Neural cell (in vitro differentiated cells): ENCODE data around the gene PDLIM1. TPM values are rescaled to one million over a fixed set of nuclear protein-coding genes. Genes with fewer than 3 reads are reported as not detected.

ENCODE experiments used
- H2AFZ ChIP-seq: fragments of 200-600, 300-800 bp; sonication (generic), shearing (Covaris generic); 2 replicates; pipeline ENCODE4 v1.6.0; 2014; ENCODE audit warnings: low read depth, mild to moderate bottlenecking, antibody characterized with exemption, low read length, moderate library complexity
- H3F3A ChIP-seq: fragments of 200-600 bp; shearing (Covaris generic); 2 replicates; pipeline ENCODE4 v1.6.1; 2016; ENCODE audit warnings: mild to moderate bottlenecking, moderate library complexity, mixed read lengths, antibody characterized with exemption, low read length; ENCODE audit not compliant: insufficient read depth, poor library complexity, severe bottlenecking
- H3K27ac ChIP-seq: fragments of 200-600, 300-800 bp; sonication (generic), shearing (Covaris generic); 2 replicates; pipeline ENCODE4 v1.5.1; 2014; ENCODE audit warnings: mild to moderate bottlenecking, low read length, moderate library complexity
- H3K27me3 ChIP-seq: fragments of 300-800, 200-600 bp; sonication (generic), shearing (Covaris generic); 2 replicates; pipeline ENCODE4 v1.6.0; 2014; ENCODE audit warnings: mild to moderate bottlenecking, low read depth, low read length, moderate library complexity; ENCODE audit not compliant: insufficient read depth
- H3K36me3 ChIP-seq: fragments of 300-800, 200-600 bp; sonication (generic), shearing (Covaris generic); 2 replicates; pipeline ENCODE4 v1.5.1; 2014; ENCODE audit warnings: mild to moderate bottlenecking, antibody characterized with exemption, low read length, moderate library complexity; ENCODE audit not compliant: insufficient read depth
- H3K4me2 ChIP-seq: fragments of 300-800, 200-600 bp; sonication (generic), shearing (Covaris generic); 2 replicates; pipeline ENCODE4 v1.6.0; 2014; ENCODE audit warnings: mild to moderate bottlenecking, low read length
- H3K4me3 ChIP-seq: fragments of 300-800, 200-600 bp; sonication (generic), shearing (Covaris generic); 2 replicates; pipeline ENCODE4 v1.5.1; 2014; ENCODE audit warnings: mild to moderate bottlenecking, low read length, moderate library complexity
- H3K79me2 ChIP-seq: fragments of 200-600 bp; shearing (Covaris generic); replicated peaks from 2 replicates; pipeline ENCODE4 v1.6.0; 2014; ENCODE audit warnings: mild to moderate bottlenecking, low read length, moderate library complexity; ENCODE audit not compliant: insufficient read depth
- H3K9ac ChIP-seq: fragments of 300-800, 200-600 bp; sonication (generic), shearing (Covaris generic); 2 replicates; pipeline ENCODE4 v1.6.1; 2016; ENCODE audit warnings: mild to moderate bottlenecking, low read length, mixed read lengths
- H3K9me2 ChIP-seq: fragments of 200-600 bp; shearing (Covaris generic); 2 replicates; pipeline ENCODE4 v1.6.1; 2016; ENCODE audit warnings: mild to moderate bottlenecking, low read length, mixed read lengths; ENCODE audit not compliant: insufficient read depth
- H3K9me3 ChIP-seq: fragments of 200-600, 300-800 bp; sonication (generic), shearing (Covaris generic); 2 replicates; pipeline ENCODE4 v1.6.1; 2016; ENCODE audit warnings: mild to moderate bottlenecking, mixed run types, low read length, moderate library complexity, mixed read lengths
- H4K20me1 ChIP-seq: fragments of 200-600 bp; shearing (Covaris generic); 2 replicates; pipeline ENCODE4 v1.6.1; 2016; ENCODE audit warnings: mild to moderate bottlenecking, mixed run types; ENCODE audit not compliant: insufficient read depth
- CTCF ChIP-seq: fragments of 450-650 bp; IDR thresholded peaks from 2 replicates; pipeline ENCODE4 v1.5.1; 2014; ENCODE audit warnings: antibody characterized with exemption, mild to moderate bottlenecking, moderate library complexity; ENCODE audit not compliant: poor library complexity, severe bottlenecking
- EP300 ChIP-seq: fragments of 450-650 bp; conservative IDR thresholded peaks from 2 replicates; pipeline ENCODE4 v1.6.1; 2014; ENCODE audit warnings: antibody characterized with exemption, mild to moderate bottlenecking, moderate library complexity; ENCODE audit not compliant: poor library complexity, severe bottlenecking
- EZH2 ChIP-seq: fragments of 200-600, 300-800 bp; shearing (Covaris generic), sonication (generic); IDR thresholded peaks from 2 replicates; pipeline ENCODE4 v1.6.1; 2014; ENCODE audit warnings: antibody characterized with exemption, low read length, borderline replicate concordance, mild to moderate bottlenecking; ENCODE audit not compliant: insufficient read depth, poor library complexity, severe bottlenecking
- MXI1 ChIP-seq: fragments of 450-650 bp; conservative IDR thresholded peaks from 2 replicates; pipeline ENCODE4 v1.6.1; 2014; ENCODE audit warnings: antibody characterized with exemption, mild to moderate bottlenecking; ENCODE audit not compliant: poor library complexity, severe bottlenecking
- POLR2AphosphoS5 ChIP-seq: IDR thresholded peaks from 2 replicates; pipeline ENCODE4 v1.6.1; 2012
- RAD21 ChIP-seq: fragments of 450-650 bp; conservative IDR thresholded peaks from 2 replicates; pipeline ENCODE4 v1.6.1; 2014; ENCODE audit warnings: antibody characterized with exemption, mild to moderate bottlenecking, moderate library complexity
- REST ChIP-seq: IDR thresholded peaks from 2 replicates; pipeline ENCODE4 v1.6.1; 2012; ENCODE audit warnings: borderline replicate concordance
- SMC3 ChIP-seq: fragments of 450-650 bp; conservative IDR thresholded peaks from 2 replicates; pipeline ENCODE4 v1.6.1; 2014; ENCODE audit warnings: antibody characterized with exemption, mild to moderate bottlenecking, moderate library complexity; ENCODE audit not compliant: poor library complexity
- TAF1 ChIP-seq: IDR thresholded peaks from 2 replicates; pipeline ENCODE4 v1.6.1; 2012; ENCODE audit warnings: low read depth
- polyA plus RNA-seq: library from polyadenylated mRNA; depleted of rRNA; stranded (reverse); fragments of >200 nt; gene quantifications from 2 replicates; pipeline ENCODE4 v1.2.3, GENCODE V29; 2014

The PDLIM1 gene
- polyA plus RNA-seq, 1 donor from 2014 or later = 1.0 TPM

- Histone ChIP-seq H3K79me2 (no peaks in the 10 kb centered on the region), H3K4me2 (no peak overlapping the region), H4K20me1 (no peaks in the 10 kb centered on the region)
These were observed 11.6 kb downstream of the PDLIM1 start for GRCh38 chr10:95279042-95279820.

More at GRCh38 chr10:95279042-95279820, 11.6 kb downstream of the PDLIM1 start:
- H3K27me3 ChIP-seq = no peaks in the 10 kb centered on the region
- no peaks in the 10 kb centered on the region for H3K9me3 ChIP-seq
- TF ChIP-seq MXI1 (no peak), POLR2AphosphoS5 (no peak), RAD21 (no peak), EZH2 (no peak), TAF1 (no peak), EP300 (no peak), CTCF (no peak), SMC3 (no peak), REST (no peak)
- H2AFZ ChIP-seq = no peak overlapping the region
- no peak overlapping the region for H3K9ac ChIP-seq
- H3K9me2 ChIP-seq = no peaks in the 10 kb centered on the region
- H3K4me3 ChIP-seq = no peak overlapping the region
- no peaks in the 10 kb centered on the region for H3F3A ChIP-seq
- no peak overlapping the region for H3K27ac ChIP-seq
- H3K36me3 ChIP-seq = no peaks in the 10 kb centered on the region
